LNCaP clone FGC (cell line): ENCODE results near the gene SEMA6B.

Source experiments
- DNase-seq: peaks from one replicate; pipeline ENCODE4 v3.0.0-alpha.2; 2011; ENCODE audit warnings: low read depth
- H3K4me3 ChIP-seq: 2 replicates; pipeline ENCODE4 v1.5.1; 2011; ENCODE audit warnings: mild to moderate bottlenecking, low read depth, low read length, control low read depth
- CTCF ChIP-seq: IDR thresholded peaks from 2 replicates; pipeline ENCODE4 v1.5.1; 2012; ENCODE audit warnings: mild to moderate bottlenecking; ENCODE audit not compliant: control insufficient read depth, insufficient read depth; ENCODE audit errors: extremely low read depth

The SEMA6B gene

GRCh38 chr19:4541114-4541805, 18.2 kb downstream of the SEMA6B start:
- no peak for DNase-seq
- TF ChIP-seq CTCF, result no peak
- no peak overlapping the region for H3K4me3 ChIP-seq

DNA sequence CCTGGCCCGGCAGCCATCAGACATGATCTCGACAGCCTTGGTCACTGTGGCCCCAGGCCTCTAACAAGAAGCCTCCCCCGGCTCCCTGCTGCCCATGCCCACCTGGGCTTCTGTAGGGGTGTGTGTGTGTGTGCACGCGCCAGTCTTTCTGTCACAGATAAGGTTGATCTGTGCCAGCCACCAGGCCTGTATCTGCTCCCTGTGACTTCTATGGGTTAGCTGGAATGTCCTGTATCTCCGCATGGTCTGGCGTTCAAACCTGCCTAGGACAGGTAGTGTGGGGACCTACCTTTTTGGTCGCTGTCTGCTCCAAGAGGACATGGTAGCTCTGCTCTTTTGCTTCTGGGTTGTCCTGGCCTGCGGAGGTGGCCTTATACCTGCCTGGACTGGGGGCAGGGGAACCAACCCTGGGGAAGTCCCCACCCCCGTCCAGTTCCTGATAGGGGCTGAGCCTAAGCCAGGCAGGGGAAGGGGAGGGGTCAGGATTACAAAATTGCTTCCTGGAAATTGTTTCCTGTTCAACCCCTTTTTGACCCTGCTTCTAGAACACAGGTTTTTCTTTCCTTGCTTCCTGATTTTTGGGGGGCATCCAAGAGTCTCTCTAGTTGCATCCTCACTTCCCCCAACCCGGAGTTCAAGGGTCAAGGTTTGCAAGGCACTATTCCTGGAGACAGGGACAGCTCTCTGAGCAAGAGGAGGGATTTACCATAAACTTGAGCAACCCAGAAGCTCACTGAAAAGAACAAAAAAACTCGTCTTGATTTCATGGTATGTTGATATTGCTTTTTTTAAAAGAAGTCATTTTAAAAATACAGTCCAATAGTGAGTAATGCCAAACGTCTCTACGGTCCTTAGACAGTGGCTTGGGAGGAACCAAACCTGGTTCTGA, 19.5 kb downstream of the SEMA6B start, which contains the start of gene LRG1:
TSS of gene LRG1 (minus strand) at position 344 of the 889 bp plus-strand sequence. CDS start at position 321, 23 bp downstream.
- no peak for DNase-seq
- no peak for TF ChIP-seq CTCF
- H3K4me3 ChIP-seq, result peak within 1 kb of the TSS; percentile 3

DNA sequence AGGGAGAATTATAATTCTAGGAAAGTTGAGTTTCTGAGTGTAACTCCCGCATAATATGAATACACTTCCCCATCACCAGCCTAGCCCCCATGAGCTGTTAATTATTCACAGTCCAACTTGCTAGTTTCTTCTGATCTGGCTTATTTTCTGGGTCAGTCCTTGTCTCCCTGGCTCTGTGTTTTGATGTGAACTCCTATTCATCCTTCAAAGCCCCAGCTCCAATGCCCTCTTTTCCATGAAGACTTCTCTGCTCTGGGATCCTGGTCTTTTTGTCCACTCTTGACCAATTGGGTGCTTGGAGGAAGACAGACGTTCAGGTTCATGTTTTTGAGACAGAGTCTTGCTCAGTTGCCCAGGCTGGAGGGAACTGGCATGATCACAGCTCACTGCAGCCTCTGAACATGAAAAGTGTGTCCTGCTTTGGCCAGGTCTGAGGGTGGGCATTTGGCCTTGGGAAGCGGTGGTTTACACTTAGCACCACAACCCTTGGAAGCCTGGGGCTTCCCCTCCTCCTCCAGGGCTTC, 20.3 kb downstream of the SEMA6B start:
- DNase-seq, result no peak
- TF ChIP-seq CTCF, result no peak
- H3K4me3 ChIP-seq, result peak overlapping the region; percentile 3

DNA sequence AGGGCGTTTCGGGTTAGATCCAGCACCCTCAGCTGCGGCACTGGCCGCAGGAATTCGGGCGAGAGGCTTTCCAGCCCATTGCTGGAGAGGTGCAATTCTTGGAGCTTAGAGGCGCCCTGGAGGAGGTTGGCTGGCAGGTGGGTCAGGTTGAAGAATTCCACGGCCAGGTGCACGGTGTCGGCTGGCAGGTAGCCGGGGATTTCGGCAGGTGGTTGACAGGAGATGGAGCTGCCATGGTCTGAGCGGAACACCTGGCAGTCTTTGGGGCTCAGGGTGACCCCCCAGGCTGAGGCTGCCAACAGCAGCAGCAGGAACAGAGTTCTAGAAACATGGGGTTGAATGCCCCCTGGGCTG, 20.9 kb downstream of the SEMA6B start:
- no peak overlapping the region for H3K4me3 ChIP-seq
- DNase-seq, result no peak
- no peak for TF ChIP-seq CTCF

- no peak overlapping the region for H3K4me3 ChIP-seq
- TF ChIP-seq CTCF, result no peak
- no peak for DNase-seq
Measured at GRCh38 chr19:4537953-4538600, 21.4 kb downstream of the SEMA6B start.

DNA sequence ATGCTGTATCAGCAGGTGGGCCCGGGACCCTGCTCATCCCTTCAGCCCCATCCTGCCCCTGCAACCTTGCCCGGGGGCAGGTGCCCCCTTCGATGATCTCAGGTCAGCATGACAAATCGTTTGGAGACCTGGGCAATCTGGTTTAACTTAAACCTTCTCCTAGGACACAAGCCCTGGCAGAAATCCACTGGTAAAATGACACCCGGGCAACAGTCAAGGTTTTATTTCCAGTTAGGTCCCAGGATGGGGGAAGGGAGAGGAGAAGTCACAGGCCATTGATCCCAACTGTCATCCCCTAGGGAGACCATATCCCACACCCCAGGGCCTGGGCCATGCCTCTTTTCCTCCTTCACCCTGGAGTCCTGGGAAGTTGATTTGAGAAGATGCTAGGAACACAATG, 22.7 kb downstream of the SEMA6B start:
- H3K4me3 ChIP-seq, result no peak overlapping the region
- peak; percentile 61 for DNase-seq
- no peak for TF ChIP-seq CTCF
